GM19351 (cell line): ENCODE data around the gene IRF2BP1.
"Not testable (repeated sequence)": the region's sequence is repeated elsewhere in the genome, so short reads cannot be mapped to it uniquely, and the experiment has no call there.

Experiments
- ATAC-seq: cut with Tn5 transposase; IDR thresholded peaks from one replicate; pipeline ENCODE4 v1.9.1; 2021; ENCODE audit warnings: mild to moderate bottlenecking, moderate library complexity; ENCODE audit not compliant: unreplicated experiment

IRF2BP1 gene

DNA sequence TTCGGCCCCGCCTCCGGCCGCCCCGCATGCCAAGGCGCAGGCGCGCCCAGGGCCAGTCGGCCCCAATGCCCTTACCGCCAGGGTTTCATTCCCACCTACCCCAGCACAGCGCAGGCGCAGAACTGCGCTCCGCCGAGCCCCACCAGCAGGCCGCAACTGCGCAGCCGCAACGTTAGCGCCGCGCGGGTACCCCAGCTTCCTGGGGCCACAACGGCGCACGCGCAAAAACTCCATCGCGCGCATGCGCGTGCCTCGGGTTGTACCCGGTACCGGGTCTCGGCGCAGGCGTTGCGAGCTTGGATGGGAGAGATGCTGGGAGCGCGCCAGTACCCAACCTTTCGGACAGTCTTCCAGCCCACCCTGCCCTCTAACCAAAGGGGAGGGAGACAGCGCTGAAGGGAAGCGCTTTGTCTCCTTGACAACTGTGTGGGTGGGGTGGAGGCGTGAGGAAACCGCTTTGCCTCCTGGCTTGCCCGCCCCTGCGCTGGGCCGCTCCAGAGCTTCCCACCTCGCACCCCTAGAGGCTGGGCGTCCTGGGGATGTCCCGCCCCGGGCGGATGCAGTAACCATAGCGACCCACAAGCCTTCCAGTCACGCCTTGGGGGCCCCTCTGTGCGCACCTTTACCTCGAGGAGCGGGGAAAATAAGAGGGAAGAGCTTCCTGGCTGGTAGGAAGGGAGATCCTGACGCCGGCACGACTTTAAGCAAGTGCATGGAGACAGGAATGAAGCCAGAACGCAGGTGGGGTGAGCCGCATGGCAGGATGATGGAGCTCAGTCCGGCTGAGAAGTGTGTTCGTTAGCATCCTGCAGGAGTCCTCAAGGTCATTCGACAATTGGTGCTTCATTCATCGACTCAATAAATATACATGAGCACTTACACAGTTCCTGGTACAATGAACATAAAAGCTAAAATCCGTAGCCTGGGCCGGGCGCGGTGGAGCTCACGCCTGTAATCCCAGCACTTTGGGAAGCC lies 17.0 kb upstream of the IRF2BP1 start:
- ATAC-seq: peak; percentile 85

DNA sequence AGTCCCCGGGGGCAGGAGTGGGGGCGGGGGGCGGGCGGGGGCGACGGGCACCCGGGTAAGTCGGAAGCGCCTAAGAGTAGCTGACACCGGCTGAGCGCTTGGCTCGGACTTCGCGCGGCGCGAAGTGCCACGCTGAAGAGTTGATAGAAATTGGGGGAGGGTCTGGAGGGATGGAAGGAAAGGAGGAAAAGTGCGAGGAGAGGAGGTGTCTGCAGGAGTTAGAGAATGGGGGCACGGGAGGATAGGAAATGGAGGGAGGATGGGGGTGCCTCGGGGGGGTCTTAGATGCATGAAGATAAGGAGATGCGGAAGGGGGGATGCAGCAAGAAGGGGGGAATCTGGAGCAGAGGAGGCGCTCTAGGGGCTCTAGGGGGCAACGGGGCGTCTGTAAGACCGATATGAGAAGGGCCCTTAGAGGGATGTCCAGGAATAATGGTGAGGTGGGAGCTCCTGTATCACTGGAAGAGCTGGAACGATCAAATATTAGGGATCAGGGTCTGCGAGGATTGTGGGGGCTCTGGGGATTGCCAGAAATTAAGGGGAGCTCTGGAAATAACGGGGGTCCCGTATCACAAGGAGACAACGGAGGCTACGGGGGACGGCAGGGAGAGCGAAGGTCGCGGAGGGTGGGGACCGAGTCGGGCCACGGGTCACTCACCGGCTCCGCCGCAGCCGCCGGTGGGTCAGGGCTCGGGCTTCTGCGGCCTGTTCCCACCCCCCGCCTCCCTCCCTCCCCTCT lies 16.1 kb upstream of the IRF2BP1 start, which contains the start of gene MYPOP:
Gene MYPOP, minus strand, starts transcription at position 702 of the 739 bp plus-strand sequence. CDS start 840 bp downstream, outside the sequence.
- no peak for ATAC-seq

DNA sequence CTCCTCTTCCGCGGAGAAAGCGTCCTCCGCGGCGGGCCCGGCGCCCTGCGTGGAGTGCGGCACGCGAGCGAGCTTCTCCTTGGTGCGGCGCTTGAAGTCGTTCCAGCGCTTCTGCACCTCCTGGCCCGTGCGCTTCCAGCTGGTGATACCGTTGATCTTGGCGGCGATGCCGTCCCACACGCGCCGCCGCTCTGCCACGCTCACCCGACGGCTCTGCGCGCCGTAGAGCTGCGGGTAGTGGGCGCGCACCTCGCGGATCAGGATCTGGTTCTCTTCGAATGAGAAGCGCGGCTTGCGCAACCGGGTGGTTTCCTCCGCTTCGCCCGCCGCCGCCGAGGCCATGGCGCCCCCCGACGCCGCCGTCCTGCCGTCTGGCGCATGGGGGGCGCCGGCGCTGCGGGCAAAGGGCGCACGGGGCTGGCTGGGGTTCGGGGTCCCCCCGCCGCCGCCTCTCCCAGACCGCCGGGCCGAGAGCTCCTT lies 15.5 kb upstream of the IRF2BP1 start:
- no peak for ATAC-seq

DNA sequence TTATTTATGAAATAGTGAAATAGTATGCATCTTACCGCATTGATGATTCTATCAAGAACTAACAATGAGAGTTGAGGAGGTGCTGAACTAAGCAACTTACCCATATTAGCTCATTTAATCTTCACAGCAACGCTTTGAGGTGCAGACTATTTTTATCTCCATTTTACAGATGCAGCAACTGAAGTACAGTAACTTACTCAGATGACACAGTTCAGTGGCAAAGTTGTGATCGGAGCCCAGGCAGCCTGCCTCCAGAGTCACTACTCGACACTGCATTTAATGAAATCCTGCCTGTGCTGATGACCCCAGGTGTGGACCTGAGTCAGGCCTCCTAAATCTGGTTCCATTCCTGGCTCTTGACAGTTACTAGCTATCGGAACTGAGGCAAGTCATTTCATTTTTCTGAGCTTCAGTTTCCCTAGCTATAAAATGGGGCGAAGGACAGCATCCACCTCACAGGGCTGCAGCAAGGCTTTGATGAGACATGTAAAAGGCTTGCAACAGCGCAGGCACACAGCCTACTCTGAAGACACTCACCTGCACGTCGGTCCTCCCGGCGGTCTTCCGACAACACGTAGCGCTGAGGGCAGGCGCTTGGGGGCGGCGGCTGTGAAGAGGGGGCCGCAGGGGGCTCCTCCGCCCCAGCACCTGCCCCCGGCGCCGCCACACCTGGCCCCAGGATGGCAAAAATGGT lies 14.9 kb upstream of the IRF2BP1 start:
- ATAC-seq: no peak

DNA sequence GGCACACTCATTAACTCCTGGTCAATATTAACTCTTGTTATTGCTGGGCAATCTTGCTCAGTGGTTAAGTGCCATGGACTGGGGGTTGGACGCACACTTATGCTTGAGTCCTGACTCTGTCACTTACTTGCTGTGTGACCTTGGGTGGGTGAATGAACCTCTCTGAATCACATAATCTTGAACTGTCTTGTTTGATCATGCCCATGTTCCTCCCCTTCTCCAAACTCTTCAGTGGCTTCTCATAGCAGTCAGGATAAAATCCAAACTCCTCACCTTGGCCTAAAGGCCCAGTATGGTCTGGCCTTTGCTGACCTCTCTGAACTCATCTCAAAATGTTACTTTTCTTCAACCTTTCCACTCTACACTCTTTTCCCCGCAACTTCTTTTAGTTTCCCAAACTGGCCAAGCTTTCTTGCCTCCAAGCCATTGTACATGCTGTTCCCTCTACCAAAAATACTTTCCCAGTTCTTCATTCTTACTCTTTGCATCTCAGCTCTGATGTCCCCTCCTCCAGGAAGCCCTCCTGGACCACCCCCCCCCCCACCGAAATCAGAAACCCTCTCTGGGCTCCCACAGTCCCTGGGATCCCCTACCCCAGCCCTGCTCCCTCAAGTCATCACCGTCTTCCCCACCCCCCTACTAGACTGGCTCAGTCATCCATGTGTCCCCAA lies 14.1 kb upstream of the IRF2BP1 start:
- no peak for ATAC-seq

DNA sequence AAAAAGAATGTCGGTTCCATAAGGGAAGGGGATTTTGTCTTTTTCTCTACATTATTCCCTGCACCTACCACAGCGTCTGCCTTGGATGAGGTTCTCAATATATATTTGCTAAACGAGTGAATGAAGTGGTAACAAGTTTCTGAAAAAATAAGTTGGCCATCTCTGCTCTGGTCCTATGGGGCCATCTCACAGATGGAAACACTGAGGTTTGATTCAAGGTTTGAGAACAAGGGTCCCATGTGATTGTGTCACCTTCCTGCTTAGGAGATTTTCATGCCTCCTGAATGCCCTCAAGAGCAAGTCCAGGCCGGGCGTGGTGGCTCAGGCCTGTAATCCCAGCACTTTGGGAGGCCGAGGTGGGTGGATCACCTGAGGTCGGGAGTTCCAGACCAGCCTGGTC lies 13.3 kb upstream of the IRF2BP1 start:
- no peak for ATAC-seq

DNA sequence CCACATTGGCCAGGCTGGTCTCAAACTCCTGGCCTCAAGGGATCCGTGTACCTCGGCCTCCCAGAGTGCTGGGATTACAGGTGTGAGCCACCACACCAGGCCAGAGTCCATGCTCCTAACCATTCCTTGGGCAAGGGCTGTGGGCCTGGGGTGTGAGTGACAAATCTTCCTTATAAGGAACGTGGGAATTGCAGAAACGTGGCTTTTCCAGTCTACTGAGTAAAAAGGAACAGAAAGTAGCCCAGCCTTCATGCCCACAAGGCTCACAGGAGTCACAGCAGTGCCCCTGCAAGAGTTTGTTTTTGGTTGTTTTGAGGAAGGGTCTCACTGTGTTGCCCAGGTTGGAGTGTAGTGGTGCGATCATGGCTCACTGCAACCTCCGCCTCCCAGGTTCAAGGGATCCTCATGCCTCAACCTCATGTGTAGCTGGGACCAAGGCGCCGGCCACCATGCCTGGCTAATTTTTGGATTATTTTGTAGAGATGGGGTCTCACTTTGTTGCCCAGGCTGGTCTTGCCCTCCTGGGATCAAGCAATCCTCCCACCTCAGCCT lies 11.4 kb upstream of the IRF2BP1 start:
- no peak for ATAC-seq

DNA sequence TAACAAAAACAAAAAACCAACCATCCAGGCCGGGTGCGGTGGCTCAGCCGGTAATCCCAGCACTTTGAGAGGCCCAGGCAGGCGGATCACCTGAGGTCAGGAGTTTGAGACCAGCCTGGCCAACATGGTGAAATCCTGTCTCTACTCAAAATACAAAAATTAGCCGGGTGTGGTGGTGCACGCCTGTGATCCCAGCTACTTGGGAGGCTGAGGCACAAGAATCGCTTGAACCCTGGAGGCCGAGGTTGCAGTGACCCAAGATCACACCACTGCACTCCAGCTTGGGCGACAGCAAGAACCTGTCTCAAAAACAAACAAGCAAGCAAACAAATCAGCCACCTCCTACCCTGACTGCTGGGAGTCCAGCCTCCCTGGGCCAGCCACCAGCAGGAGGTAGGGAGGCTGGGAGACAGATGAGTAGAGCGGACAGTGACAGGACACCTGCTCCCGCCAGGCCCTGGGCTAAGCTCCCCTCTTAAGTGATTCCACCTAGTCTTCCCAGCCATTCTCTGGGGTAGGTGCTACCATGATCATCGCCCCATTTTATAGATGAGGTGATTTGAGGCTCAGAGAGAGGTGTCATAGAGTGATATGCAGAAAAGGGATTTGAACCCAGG lies 10.2 kb upstream of the IRF2BP1 start:
- not testable (repeated sequence) for ATAC-seq

DNA sequence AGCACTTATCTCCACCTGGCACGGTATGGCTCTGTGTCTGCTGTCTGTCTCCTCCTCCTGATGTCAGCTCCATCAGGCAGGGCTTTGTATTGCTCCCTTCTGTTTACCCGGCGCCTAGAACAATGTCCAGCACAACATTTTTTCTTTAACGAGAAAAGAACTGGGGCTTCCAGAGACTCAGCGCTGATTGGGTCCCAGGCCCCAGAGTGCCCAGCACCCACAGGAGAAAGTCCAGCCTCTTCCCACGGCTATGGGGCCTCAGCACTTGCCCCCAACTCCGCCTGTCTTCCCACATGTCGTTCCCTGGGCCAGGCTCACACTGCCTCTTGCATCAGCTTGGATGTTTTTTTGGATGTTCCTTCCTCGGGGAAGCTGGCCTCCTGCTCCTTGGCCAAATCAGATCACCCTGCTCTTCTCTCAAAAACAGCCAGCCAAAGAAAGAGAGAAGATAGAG lies 9.6 kb upstream of the IRF2BP1 start:
- ATAC-seq: no peak

DNA sequence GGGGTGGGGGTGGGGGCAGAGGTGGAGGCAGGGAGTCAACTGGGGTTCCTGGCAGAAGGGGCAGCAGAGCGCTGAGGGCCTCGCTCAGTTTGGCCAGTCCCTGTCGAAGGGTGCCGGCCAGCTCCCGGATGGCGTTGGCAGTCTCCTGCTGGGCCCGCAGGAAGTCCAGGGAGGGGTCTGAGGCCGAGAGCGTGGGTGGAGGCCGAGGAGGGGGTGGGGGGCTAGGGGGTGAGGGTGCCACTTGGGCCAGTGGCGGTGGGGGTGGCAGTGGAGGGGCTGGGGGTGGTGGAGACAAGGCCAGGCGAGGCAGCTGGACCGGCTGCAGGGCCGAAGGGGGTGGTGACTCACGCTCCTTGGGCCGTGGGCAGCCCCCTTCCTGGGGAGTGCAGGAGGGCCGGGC lies 4.9 kb upstream of the IRF2BP1 start:
- ATAC-seq: no peak

DNA sequence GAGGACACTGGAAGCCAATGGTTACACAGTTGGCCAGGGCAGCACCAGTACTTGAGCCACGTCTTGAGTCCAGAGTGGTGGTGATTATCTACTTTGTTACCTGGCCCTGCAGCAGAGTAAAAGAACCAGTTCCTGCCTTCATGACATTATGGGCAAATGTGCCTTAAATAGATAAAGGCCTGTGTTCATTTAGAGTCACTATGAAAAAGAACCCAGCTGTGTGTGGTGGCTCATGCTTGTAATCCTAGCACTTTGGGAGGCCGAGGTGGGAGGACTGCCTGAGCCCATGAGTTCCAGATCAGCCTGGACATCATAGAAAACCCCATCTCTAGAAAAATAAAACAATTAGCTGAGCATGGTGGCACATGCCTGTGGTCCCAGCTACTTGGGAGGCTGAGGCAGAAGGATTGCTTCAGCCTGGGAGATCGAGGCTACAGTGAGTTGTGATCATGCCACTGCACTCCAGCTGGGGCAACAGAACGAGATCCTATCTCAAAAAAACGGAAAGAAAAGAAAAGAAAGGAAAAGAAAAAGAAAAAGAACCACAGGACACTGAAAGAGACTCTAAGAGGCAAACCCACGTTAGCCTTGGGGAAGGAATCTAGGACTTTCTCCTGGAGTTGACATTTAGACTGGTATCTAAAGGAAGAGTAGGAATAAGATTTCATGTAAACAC lies 3.4 kb upstream of the IRF2BP1 start:
- no peak for ATAC-seq

DNA sequence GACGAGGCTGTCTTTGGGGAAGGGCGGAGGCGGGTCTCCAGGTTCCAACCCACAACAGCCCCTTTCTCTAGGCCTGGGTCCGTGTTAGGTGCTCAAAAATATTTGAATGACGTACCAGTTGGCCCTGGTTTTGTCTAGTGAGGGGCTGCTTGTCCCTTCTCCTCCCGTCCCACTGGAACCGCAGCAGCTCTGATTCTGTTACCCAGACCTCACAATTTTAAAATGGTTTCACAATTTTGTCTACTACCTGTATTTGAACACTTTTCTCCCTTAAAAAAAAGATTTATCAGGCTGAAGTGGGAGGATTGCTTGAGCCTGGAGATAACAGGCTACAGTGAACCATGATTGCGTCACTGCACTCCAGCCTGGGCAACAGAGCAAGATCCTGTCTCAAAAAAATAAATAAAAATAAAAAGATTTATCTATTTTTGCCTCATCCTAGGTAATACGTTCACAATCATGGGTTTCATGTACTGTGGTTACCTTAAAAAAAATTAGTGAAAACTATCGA lies 1.3 kb upstream of the IRF2BP1 start:
- ATAC-seq: no peak

DNA sequence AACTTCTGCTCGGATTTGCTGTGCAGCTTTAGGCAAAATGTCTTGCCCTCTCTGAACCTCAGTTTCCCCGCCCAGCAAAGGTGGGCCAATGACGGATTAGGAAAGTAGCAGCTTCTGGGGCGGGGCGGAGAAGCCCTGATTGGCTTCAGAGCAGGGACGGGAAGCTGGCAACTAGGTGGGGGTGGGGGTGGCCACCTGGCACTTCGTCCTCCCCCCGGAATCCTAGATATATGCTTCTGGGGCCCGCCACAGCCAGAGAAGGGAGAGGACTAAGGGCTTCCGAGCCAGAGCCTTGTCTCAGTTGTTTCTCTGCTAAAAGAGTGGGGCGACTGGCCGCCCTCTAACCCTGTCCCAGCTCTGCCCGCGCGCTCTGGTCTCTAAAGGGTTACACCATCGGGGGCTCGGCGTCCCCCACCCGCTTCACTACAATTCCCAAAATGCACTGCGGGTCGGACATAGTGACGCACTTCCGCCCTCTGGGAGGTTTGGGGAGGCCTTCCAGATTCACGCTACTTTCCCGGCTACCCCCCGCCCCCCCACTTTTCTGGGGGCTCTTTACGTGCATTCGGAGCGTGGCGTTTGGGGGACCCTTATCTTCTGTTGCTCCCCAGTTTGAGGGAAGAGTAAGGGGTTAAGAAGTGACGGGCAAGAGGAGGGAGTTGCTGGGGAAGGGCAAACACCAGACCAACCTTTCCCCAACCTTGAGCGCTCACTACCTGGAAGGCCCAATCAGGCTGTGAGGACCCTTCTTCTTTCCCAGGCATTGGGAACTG lies 672 bp upstream of the IRF2BP1 start:
- peak; percentile 50 for ATAC-seq

DNA sequence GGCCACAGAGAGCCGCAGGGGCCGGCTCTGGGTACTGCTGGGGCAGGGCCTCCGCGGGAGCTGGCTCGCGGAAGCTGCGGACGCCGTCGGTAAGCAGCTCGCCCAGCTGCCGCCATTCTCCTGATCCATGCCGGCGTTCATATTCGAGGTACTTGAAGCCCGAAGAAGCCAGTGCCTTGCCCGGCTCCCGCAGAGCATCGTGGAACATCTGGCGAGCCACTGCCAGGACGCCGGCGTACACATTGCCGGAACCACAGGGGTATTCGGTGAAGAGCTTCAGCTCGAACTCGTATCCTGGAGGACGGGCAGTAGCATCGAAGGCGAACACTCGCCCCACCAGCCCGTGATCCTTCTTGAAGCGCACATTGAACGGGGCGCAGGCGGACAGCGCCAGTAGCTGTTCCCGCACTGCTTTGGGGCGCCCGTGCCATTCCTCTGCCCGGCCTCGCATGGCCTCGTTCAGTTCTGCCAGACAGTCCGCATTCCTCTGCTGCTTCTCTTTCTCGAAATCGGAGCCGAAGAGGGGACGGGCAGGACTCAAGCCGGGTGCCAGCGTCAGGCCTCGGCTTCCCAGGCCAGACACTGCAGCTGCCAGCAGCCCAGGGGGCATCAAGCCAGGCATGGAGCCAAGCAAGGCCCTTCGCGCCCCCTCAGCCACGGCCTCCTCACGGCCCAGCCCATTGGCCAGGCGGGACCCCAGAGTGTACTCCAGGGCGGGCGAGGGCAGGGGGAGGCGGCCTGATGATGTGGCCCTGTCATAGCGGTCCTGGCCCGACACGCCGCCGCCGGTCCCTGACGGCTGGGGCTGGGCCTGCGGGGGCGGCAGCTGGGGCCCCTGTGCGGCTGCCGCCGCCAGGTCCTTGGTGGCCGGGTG lies 1.0 kb downstream of the IRF2BP1 start:
- no peak for ATAC-seq

DNA sequence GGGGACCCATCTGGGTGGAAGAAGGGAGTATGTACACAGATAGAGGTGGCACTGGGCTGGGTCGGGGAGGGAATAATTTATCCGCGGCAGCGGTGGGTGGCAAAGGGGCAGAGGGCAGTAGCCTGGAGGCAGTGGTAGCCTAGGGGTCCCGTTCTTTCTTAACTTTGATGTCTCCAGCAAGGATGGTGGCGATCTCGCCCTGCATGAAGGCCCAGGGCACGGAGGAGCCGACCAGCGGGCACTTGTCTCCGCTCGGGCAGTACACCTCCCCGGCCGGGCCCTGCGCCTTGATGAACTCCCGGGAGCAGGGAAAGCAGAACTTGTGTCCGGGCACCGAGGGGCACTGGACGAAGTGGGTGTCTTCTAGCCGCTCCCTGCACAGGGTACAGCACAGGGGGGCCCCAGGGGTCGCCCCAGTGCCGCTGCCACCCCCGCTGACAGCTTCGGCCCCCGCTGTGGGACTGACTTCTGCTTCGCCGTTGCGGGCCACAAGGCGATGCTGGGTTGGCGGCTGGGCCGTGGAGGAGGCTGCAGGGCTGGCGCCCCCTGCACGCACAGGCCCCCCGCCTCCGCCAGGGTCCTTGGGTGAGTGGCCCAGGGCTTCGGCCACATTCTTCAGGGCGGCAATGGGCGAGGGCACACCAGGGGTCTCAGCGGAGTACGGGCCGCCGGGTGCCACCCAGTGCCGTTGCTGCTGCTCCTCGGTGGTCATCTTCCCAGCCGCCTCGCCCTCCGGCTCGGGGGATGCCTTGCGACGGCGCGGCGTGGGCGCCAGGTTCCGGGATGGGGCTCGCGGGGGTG lies 1.9 kb downstream of the IRF2BP1 start:
- ATAC-seq: no peak

DNA sequence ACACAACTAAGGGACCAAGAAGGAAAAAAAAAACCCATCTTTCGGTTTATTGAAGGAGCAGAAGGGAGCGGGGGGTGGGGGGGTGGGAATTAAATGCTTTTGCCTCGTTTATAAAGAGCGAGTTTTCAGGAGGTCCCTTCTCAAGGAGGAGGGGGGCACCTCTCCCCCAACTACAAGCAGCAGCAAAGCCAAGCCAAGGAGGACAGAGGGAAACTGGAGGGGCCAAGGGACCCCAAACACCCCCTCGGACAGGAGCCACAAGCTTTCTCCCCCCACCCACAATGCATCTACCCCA lies 2.4 kb downstream of the IRF2BP1 start:
- ATAC-seq: no peak
